ENCODE measurements around the gene APBB1IP.

DNA sequence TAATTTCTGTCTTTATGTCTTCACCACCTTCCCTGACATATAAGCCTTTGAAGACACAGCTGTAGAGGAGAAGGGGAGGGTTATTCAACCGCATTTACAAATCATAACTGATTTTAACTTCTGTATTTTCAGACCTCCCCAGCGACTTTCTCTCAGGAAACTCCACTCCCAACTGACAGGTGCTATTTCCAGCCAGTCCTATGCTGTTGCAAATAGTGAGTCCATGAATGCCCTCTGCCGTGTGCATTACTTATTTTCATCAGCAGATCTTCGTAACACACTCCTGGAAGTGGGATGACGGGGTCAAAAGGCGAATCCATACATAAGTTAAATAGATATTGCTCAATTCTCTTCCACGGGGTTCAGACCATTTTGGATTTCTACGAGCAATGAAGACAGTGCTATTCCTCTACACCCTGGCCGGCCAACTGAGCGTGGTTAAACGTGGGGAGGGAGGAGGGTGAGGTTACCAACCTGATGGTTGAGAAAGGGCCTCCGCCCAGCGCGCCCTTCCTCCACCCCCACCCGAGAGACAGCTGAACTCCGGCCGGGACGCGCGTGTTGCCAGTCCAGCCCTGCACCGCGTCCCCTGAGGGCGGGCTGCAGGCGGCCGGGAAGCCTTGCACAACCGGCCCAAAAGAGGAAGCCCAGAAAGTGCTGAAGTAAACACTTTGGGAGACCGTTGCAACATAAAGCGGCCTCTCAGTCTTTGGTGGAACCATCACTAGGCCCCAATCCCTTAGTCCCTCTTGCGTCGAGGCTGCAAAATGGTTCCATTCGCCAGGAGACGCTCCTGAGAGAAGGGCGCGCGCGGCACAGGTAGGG is at the start of gene APBB1IP:
- TF ChIP-seq, protein P1, sequence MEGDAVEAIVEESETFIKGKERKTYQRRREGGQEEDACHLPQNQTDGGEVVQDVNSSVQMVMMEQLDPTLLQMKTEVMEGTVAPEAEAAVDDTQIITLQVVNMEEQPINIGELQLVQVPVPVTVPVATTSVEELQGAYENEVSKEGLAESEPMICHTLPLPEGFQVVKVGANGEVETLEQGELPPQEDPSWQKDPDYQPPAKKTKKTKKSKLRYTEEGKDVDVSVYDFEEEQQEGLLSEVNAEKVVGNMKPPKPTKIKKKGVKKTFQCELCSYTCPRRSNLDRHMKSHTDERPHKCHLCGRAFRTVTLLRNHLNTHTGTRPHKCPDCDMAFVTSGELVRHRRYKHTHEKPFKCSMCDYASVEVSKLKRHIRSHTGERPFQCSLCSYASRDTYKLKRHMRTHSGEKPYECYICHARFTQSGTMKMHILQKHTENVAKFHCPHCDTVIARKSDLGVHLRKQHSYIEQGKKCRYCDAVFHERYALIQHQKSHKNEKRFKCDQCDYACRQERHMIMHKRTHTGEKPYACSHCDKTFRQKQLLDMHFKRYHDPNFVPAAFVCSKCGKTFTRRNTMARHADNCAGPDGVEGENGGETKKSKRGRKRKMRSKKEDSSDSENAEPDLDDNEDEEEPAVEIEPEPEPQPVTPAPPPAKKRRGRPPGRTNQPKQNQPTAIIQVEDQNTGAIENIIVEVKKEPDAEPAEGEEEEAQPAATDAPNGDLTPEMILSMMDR (IDR thresholded peaks at IDR 0.05): no peak
- TF ChIP-seq POLR2A (IDR thresholded peaks at IDR 0.05): peak in 1 of 3 donors; percentile 49
